Activated naive CD8-positive, alpha-beta T cell treated with anti-CD3 and anti-CD28 coated beads, Interleukin-2, amount 50 U/mL, for 24 hours (primary cell): ENCODE measurements around the gene SARNP.

Experiments
- ATAC-seq: fragments of 150-1000 bp; cut with Tn5 transposase; one replicate; pipeline ENCODE4 v1.10.0; 2021
- DNase-seq: peaks from one replicate; pipeline ENCODE4 v3.0.0; 2021
- H3K27ac Mint-ChIP-seq: one replicate; pipeline ENCODE4 v1.8.0; 2021; ENCODE audit warnings: mild to moderate bottlenecking, mixed read lengths
- H3K27me3 Mint-ChIP-seq: one replicate; pipeline ENCODE4 v1.8.0; 2021; ENCODE audit warnings: mixed read lengths
- H3K36me3 Mint-ChIP-seq: one replicate; pipeline ENCODE4 v1.8.0; 2021; ENCODE audit warnings: low read depth, mixed read lengths
- H3K4me1 Mint-ChIP-seq: one replicate; pipeline ENCODE4 v1.8.0; 2021; ENCODE audit warnings: mixed read lengths
- H3K4me3 Mint-ChIP-seq: one replicate; pipeline ENCODE4 v1.8.0; 2021; ENCODE audit warnings: mild to moderate bottlenecking, moderate library complexity, mixed read lengths
- H3K9me3 Mint-ChIP-seq: one replicate; pipeline ENCODE4 v1.8.0; 2021; ENCODE audit warnings: mixed read lengths

The SARNP gene

GRCh38 chr12:55746174-55746912, 71.2 kb downstream of the SARNP start:
- DNase-seq: no peak
- H3K9me3 Mint-ChIP-seq: no peaks in the 10 kb centered on the region
- peaks cover 41% of the 10 kb centered on the region for H3K4me1 Mint-ChIP-seq
- H3K27ac Mint-ChIP-seq: peak overlapping the region; percentile 24
- no peak overlapping the region for H3K4me3 Mint-ChIP-seq
- no peaks in the 10 kb centered on the region for H3K27me3 Mint-ChIP-seq
- H3K36me3 Mint-ChIP-seq: peaks cover 10% of the 10 kb centered on the region
- ATAC-seq: no peak

GRCh38 chr12:55745361-55746173, 72.0 kb downstream of the SARNP start:
- Mint-ChIP-seq H3K4me3 (peak overlapping the region; percentile 86), H3K27ac (peak overlapping the region; percentile 24), H3K9me3 (no peaks in the 10 kb centered on the region), H3K4me1 (peaks cover 41% of the 10 kb centered on the region), H3K36me3 (peaks cover 7% of the 10 kb centered on the region), H3K27me3 (no peaks in the 10 kb centered on the region)
- no peak for ATAC-seq
- DNase-seq: no peak

GRCh38 chr12:55744340-55745030, 73.0 kb downstream of the SARNP start:
- H3K4me3 Mint-ChIP-seq: peak overlapping the region; percentile 86
- H3K27ac Mint-ChIP-seq: peak overlapping the region; percentile 23
- H3K4me1 Mint-ChIP-seq: peaks cover 39% of the 10 kb centered on the region
- ATAC-seq (no peak), DNase-seq (no peak)
- H3K36me3 Mint-ChIP-seq: peaks cover 4% of the 10 kb centered on the region
- no peaks in the 10 kb centered on the region for H3K9me3 Mint-ChIP-seq
- no peaks in the 10 kb centered on the region for H3K27me3 Mint-ChIP-seq

- Mint-ChIP-seq H3K27ac (peak overlapping the region; percentile 23), H3K4me1 (peaks cover 39% of the 10 kb centered on the region)
These were observed 73.9 kb downstream of the SARNP start for GRCh38 chr12:55743406-55744339.

GRCh38 chr12:55742719-55743405, 74.7 kb downstream of the SARNP start, which contains the start of gene GDF11:
TSS of gene GDF11 (plus strand) at chr12:55743122. CDS start at chr12:55743317, 195 bp downstream.
- no peaks in the 10 kb centered on the region for H3K36me3 Mint-ChIP-seq
- ATAC-seq (peak; percentile 71), DNase-seq (peak; percentile 76)
- H3K9me3 Mint-ChIP-seq: no peaks in the 10 kb centered on the region
- peaks cover 44% of the 10 kb centered on the region for H3K4me1 Mint-ChIP-seq
- H3K27me3 Mint-ChIP-seq: no peaks in the 10 kb centered on the region
- H3K27ac Mint-ChIP-seq: peak within 1 kb of the TSS; percentile 35
- peak within 1 kb of the TSS; percentile 86 for H3K4me3 Mint-ChIP-seq

More at GRCh38 chr12:55743406-55744339, 73.9 kb downstream of the SARNP start:
- no peaks in the 10 kb centered on the region for H3K9me3 Mint-ChIP-seq
- no peaks in the 10 kb centered on the region for H3K27me3 Mint-ChIP-seq
- no peaks in the 10 kb centered on the region for H3K36me3 Mint-ChIP-seq
- DNase-seq: peak; percentile 43
- ATAC-seq: peak; percentile 60
- peak overlapping the region; percentile 86 for H3K4me3 Mint-ChIP-seq

GRCh38 chr12:55741931-55742680, 75.4 kb downstream of the SARNP start:
- DNase-seq (no peak), ATAC-seq (no peak)
- Mint-ChIP-seq H3K4me3 (peak overlapping the region; percentile 72), H3K9me3 (no peaks in the 10 kb centered on the region), H3K4me1 (peaks cover 52% of the 10 kb centered on the region), H3K36me3 (no peaks in the 10 kb centered on the region), H3K27me3 (no peaks in the 10 kb centered on the region), H3K27ac (peak overlapping the region; percentile 35)

DNA sequence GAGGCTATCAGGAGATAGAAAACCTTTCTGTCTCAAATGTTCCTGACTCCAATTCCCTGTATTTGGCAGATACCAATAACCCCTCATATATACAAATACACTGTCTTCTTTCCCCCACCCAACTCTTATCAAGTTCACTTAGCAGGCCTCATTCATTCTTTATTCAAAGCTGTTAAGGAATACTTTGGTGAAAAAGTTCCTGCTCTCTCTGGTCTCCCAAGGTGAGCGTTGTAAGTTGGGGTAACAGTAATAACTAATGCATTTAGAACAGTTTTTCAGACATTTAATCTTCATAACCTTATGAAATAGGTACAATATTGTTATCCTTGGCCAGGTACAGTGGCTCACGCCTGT, 78.5 kb downstream of the SARNP start:
- ATAC-seq (no peak), DNase-seq (no peak)
- H3K4me3 Mint-ChIP-seq: peak overlapping the region; percentile 78
- no peaks in the 10 kb centered on the region for H3K27me3 Mint-ChIP-seq
- no peaks in the 10 kb centered on the region for H3K36me3 Mint-ChIP-seq
- H3K27ac Mint-ChIP-seq: peak overlapping the region; percentile 86
- H3K4me1 Mint-ChIP-seq: peaks cover 31% of the 10 kb centered on the region
- H3K9me3 Mint-ChIP-seq: no peaks in the 10 kb centered on the region

DNA sequence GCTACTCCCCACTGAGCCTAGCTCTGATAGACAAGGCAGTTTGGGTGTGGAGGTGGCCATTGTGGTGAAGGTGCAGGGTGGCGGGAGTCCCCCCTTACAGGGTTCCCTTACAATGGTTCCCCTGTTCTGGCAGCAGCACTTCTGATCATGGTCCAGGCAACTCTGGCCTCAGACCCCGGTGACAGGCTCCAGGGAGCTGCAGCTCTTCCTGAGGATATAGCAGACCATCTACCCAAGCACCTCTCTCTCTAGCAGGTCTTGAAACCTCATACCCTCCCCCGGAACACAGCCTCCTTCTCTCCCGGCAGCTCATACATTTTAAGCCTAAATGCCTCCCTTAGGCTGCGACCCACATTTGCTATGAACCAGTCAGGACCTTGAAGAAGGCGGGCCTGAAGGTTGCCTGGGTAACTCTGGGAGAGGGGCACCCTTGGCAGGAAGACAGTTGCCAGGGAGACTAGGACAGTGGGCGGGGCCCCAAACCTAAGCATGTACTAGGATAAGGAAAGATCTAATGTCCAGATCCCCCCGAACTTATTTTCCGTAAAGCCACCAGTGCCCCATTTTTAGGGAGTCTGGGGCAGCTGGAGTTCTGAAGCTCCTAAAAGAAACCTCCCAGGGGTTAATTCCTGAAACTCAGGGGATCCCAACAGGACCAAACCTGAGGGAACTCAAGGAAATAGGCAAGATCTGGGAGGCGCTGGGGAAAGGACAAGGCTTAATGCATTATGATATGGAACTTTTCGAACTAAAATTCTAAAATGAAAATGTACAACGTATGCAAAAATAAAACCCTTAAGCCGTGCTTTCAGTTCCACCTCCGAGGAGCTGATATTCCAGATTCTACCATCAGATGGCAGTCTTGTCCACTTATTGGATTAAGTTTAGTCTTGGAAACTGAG, 79.2 kb downstream of the SARNP start:
- peak; percentile 86 for ATAC-seq
- Mint-ChIP-seq H3K9me3 (no peaks in the 10 kb centered on the region), H3K27ac (peak overlapping the region; percentile 86), H3K4me1 (peaks cover 31% of the 10 kb centered on the region), H3K27me3 (no peaks in the 10 kb centered on the region), H3K4me3 (peak overlapping the region; percentile 78), H3K36me3 (no peaks in the 10 kb centered on the region)
- peak; percentile 82 for DNase-seq

GRCh38 chr12:55737581-55738122, 79.9 kb downstream of the SARNP start:
- Mint-ChIP-seq H3K27me3 (no peaks in the 10 kb centered on the region), H3K9me3 (no peaks in the 10 kb centered on the region), H3K4me1 (peaks cover 29% of the 10 kb centered on the region), H3K4me3 (peak overlapping the region; percentile 78), H3K27ac (peak overlapping the region; percentile 86), H3K36me3 (no peaks in the 10 kb centered on the region)
- ATAC-seq: no peak
- DNase-seq: no peak

GRCh38 chr12:55736780-55737580, 80.5 kb downstream of the SARNP start:
- H3K4me1 Mint-ChIP-seq: peaks cover 22% of the 10 kb centered on the region
- H3K27me3 Mint-ChIP-seq: no peaks in the 10 kb centered on the region
- ATAC-seq: peak; percentile 55
- peak overlapping the region; percentile 58 for H3K27ac Mint-ChIP-seq
- no peaks in the 10 kb centered on the region for H3K36me3 Mint-ChIP-seq
- DNase-seq: peak; percentile 74
- no peaks in the 10 kb centered on the region for H3K9me3 Mint-ChIP-seq
- peak overlapping the region; percentile 33 for H3K4me3 Mint-ChIP-seq

- DNase-seq: no peak
- ATAC-seq: no peak
- Mint-ChIP-seq H3K4me1 (peaks cover 21% of the 10 kb centered on the region), H3K27me3 (no peaks in the 10 kb centered on the region), H3K9me3 (no peaks in the 10 kb centered on the region), H3K4me3 (no peak overlapping the region), H3K27ac (no peak overlapping the region), H3K36me3 (no peaks in the 10 kb centered on the region)
These were observed 81.4 kb downstream of the SARNP start for GRCh38 chr12:55736076-55736475.
